Activated gamma-delta T cell (primary cell): ENCODE data around the gene DENND4B.

Source experiments
- DNase-seq: peaks from one replicate; lab custom pipeline; 2025; lab: John Stamatoyannopoulos, UW

The DENND4B gene

DNA sequence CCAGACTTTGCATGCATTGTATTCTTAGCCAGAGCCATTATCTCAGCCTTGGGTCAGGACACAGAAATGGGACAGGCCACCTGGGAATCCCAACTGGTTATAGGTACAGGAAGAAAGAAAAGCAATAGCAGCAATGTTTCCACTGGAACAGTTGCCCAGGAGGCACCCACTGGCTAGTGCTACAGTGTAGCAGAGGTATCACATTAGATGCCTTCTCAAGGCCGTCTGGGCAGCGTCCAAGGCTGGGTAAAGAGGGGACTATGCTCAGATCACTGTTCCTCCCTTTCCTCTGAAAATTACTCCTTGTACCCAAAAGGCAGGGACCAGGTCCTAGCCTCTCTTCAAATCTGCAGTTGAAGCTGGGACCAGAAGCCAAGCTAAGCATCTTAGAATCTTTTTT lies 23.8 kb upstream of the DENND4B start:
- DNase-seq: no peak

DNA sequence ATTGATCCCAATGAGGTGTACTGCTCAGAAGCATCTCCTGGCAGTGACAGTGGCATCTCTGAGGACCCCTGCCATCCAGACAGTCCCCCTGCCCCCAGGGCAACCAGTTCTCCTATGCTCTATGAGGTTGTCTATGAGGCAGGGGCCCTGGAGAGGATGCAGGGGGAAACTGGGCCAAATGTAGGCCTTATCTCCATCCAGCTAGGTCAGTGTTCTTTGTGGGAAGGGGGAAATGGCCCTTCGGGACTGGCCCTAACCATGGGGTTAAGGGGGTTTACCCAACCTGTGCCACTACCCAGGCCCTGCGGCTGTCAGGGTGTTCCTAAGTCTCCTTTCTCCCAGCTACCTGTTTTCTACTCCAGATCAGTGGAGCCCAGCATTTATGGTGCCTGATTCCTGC lies 22.5 kb upstream of the DENND4B start:
- DNase-seq: no peak

DNA sequence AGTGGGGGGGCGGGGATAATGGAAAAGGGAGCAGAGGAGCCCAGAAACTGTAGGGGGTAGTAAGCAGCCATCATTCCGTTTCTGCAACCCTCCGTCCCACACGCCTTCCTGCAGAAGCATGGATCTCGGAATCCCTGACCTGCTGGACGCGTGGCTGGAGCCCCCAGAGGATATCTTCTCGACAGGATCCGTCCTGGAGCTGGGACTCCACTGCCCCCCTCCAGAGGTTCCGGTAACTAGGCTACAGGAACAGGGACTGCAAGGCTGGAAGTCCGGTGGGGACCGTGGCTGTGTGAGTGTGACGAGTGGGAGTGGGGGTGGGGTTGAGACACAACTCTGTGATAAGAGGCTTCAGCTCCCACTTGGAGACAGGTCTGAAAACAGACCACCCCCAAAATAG lies 21.9 kb upstream of the DENND4B start:
- DNase-seq: no peak

DNA sequence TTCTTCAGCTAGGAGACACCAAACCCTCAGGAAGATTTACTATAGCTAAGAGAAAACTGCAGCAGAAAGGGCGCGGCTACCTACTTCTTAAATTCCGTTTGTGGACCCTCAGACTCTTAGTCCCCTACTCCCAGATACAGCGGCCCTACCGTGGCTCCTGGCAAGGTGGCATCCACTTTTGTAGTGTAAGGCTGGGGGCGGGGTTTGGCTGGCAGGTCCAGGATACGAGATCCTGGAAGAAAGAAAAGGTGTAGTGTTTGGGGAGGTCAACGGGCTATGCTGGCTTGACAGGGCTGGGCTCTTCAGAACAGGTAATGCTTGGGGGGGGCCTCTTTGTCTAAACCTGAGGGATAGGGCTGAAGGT lies 21.5 kb upstream of the DENND4B start:
- DNase-seq: no peak

DNA sequence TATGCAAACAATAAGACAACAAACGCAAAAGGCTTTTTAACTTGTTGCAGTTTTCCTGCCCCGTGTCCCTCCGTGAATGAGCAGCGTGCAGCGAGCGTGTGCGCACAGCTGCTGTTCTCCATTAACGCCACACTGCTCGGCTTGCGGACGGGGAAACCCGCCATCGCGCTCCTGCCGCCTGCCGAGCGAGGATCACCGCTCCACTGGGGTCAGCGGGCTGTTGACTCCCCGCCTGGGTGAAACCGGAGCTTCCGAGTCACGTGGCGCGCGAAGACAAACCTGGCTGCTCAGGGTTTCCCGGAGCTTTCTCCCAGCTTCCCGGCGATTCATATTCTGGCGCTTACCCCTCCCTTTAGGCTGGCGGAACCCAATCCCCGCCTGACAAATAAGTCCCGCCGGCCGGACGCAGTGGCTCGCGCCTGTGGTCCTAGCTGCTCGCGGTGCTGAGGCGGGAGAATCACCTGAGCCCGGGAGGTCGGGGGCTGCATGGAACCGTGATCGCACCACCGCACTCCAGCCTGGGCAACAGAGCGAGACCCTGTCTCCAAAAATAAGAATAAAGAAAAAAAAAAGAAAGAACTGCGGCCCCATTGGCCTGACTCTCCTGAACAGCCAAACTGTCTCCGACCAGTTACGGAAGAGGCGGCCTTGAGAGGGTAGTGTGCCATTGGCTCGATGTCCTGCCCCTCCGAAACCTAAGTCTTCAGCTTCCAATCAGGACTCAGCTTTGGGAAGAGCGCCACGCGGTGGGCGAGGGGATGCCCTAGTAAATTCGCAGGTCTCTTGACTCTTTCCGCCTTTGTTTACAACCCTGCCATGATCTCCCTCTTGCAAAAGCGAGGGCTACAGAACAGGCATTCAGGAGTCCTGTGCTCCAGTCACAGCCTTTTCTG lies 20.8 kb upstream of the DENND4B start, which contains the start of gene CREB3L4:
Gene CREB3L4, plus strand, starts transcription at position 796 of the 893 bp plus-strand sequence. CDS start 624 bp downstream, outside the sequence.
- peak; percentile 63 for DNase-seq

DNA sequence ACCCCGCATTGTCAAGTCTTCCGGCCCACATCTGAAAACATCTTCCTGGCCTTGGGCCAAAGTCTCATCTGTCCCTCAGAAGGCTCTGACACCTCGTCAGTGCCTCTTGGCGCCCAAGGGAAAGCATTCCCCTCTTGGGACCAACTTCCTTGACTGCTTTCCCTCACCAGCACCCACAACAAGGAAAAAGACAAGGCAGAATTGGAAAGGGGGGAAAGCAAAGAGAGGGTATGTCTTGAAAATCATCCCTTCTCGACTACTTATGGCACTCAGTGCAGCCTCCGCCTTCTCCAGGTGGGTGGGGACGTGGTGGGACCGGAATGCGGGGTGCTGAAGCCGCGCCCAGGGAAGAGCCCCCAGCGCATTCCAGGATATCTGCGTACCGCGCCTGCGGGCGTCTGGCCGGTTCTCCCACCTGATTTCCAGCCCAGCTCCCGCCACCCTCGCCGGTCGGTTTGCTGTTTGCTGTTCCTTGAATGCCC lies 17.4 kb upstream of the DENND4B start:
- no peak for DNase-seq

DNA sequence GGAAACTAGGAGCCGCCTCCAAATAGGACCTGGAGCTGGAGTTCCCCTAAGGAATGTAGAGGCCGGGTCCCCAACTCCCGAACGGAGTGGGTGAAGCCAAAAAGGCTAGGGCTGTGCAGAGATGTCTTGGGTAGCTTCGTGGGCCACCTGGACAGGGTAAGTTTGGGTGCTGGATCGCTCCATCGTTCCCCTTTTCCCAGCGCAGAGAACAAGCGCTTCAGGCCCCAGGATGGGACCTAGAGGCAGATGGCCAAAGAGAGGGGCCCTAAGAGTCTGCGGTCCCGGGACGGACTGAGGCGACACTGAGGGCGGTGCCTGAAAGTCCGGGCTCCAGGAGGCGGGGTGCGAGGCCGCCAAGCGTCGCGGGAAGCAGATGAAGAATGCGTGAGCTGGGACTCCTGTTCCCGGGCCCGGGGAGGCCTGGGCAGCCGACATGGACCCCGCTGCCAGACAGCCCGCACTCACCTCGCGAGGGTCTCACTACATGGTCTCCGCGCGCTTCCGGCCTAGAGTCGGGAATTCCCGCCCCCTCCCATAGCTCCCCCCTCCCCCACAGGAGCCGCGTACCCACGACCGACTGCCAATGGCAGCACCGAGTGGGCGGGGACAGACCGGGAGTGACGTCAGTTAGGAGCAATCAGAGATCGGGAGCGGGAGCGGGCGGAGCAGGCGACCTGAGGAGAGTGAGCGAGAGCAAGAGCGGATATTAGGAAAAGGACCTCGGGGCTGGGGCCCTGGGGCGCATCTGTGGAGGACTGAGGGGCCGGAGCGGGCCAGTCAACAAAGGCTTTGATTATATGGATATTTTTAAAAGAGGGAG lies 16.7 kb upstream of the DENND4B start, which contains the start of gene SLC39A1:
Gene SLC39A1, minus strand, starts transcription at position 508 of the 820 bp plus-strand sequence. CDS start 822 bp downstream, outside the sequence.
- DNase-seq: peak; percentile 75

DNA sequence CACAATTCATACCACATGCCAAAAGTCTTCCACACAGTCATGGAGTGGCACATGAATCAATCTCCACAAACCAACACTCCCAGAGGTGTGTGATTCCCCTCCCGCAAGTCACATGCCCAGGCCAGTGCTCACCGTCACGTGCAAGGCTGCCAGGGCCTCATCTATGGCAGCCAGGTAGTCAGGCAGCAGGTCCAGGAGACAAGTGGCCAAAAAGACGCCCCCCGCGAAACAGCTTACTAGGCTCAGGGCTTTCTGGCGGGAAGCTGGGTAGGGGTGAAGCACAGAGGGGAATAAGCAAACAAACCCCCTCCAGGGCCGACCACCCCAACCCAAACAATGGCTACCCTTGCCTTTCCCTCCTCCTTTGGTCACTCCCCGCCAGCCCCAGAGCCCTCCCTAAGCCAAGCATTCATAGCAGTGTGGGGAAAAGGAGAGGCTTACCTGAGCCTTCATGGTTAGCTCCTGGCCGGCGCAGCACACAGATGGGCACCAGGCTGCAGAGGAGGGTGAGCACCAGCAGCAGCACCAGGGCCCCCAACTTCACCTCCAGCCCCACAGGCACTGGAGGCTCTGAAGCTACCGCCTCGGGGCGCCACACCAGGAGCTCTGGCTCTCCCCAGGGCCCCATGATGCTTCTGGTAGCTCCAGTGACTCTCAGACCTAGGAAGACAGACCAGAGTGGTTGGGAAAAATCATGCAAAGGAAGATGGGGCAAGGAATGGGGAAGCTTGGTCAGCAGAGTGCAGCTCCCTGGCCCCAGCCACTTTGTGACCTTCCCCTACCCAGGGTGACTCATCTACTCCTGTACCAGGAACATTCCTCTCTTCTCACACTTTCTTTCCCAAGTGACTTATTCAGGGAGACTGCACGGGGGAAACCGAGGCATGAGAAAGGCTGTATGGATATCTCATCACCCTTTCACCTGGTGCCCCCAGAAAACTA lies 15.8 kb upstream of the DENND4B start:
- DNase-seq: no peak

DNA sequence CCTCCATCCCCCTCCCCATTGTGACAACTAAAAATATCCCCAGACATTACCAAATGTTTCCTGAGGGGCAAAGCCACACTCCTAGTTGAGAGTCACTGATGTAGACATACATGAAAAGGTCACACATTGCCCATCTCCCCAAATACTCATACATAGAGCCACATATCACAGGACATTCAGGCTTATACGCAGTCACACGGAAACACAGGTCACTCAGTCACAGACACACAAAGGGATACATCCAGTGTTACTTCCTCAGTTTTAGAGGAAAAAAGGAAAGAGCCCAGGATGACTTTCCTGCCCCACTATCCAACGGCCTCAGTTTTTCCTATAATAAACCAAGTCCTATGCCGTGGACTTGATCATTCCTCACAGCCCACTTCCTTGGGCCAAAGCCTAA lies 14.9 kb upstream of the DENND4B start:
- no peak for DNase-seq

DNA sequence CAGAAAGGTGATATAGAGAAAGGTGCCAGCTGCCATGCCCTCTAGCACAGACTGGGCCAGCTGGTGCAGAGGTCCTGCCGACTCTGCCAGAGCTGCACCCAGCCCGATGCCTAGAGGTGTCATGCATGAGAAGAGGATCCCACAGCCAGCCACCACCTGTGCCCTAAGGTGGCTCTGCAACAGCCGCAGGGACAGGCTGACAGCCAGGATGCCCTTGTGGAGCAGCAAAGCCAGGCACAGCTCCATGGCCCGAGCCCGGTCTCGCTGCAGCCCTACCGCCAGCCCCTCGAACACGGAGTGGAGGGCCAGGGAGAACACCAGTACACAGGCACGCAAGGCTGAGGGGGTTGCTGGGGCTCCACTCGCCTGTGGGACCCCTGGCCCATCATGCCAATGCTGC lies 13.7 kb upstream of the DENND4B start:
- DNase-seq: no peak

DNA sequence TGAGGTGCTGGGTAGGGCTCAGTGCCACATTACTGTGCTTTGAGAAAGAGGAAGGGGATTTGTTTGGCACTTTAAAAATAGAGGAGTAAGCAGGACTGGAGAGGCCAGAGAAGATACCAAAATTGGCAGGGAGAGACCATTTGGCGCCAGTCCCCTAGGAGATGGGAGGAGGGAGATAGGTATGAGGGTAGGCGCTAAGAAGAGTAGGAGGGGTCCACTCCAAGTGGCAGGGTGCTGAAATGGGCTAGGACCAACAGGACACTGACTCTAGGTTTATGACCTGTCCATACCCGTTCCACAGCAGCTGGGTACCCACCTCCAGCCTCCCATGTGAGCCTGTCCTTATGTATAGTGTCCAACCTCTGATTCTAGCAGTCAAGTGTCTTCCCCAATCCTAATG lies 12.9 kb upstream of the DENND4B start:
- no peak for DNase-seq

DNA sequence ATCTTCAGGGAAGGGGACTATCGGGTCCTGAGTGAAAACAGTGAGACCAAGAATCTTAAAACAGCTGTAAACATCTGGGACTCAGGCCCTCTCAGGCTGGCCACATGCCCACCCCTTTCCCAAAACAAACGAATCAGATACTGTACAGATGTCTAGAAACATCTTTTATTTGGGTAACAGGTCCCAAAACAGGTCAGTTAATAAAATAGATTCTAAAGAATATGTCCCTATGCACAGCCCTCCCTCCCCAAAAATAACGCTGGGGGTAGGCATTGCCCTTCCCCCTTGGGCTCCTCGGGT lies 12.4 kb upstream of the DENND4B start:
- DNase-seq: no peak

DNA sequence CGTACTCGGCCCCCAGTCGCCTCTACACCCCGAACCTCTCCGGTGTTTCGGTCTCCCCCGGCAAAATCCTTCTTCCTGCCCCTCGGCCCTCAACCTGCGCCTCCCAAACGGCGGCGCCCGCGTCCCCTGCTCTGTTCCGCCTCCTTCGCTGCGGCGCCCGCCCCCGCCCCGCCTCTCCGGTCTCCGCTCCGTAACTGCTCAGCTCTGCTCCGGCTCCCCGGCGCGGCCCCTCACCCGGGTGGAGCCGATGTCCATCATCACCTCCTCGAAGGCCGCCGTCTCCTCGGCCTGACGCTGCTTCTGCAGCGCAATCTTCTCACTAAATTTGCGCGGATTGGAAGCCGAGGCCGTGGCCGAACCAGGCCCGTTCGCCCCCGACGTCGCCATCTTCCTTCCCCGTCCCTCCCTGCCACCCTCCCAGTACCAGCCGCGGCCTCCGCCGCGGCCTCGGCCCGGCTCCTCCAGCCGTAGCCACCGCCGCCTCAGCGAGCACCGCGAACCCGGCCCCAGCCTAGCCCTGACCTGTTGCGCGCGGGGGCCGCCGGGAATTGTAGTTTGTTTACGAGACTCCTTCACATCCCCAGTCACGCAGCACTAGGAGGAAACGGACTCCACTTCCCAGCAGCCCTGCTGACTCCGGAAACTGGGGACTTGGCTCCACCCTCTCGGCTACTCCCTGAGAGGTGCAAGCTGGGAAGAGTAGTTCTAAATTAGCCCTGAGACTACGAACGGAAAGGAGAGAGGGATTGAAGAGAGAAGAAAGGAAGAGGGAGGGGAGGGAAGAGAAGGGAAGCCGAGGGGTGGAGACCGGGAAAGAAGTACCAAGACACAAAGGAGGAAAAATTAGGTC lies 11.8 kb upstream of the DENND4B start, which contains the start of gene CRTC2:
Gene CRTC2, minus strand, starts transcription at position 502 of the 850 bp plus-strand sequence. Its CDS starts 115 bp downstream, at position 387.
- peak; percentile 74 for DNase-seq

DNA sequence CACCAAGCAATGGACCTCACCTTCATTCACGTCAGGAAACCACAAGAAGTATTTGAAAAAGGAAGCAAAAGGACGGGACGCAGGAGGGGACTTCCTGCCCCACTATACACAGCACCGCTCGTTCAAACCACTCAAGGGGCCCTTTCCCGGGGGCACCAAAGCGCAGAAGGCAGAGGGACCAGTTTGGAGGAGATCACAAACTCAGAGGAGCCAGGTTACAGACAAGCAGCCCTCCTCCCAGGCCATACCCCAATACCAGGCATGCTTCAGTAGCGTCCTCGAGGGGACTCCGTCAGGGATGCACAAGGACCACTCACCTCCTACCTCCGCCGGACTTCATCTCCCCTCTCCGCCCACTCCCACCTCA lies 11.2 kb upstream of the DENND4B start:
- DNase-seq: no peak

DNA sequence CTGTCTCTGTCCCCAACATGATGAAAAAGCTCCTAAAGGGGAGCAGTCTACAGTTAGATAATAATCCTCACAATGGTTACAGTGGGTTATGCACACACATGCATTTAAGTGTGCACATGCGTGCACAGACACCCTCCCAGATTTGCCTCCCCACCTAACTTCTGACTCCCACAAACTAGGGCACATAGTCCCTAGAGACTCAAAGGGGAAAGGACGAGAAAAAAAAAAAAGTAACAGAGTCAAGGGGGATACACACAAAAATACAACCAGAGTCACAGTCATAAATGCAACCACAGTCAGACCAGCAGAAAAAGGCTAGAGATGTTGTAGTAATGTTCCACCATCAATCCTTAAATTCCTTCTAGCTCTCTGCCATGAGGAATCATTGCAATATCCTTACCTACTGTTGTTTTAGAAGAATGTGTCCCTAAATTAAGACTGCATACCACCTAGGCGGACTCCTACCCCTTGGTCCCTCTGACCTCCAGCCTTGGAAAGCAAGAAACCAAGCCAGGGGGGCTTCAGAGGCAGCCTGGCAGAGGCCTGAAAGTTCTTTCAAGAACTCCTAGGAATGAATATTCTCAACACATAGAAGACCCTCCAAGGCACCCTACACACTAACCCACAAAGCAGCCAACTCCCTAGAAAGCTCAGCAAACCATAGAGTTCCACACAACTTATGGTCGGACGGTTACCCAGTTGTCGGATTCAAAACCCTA lies 10.6 kb upstream of the DENND4B start:
- no peak for DNase-seq

DNA sequence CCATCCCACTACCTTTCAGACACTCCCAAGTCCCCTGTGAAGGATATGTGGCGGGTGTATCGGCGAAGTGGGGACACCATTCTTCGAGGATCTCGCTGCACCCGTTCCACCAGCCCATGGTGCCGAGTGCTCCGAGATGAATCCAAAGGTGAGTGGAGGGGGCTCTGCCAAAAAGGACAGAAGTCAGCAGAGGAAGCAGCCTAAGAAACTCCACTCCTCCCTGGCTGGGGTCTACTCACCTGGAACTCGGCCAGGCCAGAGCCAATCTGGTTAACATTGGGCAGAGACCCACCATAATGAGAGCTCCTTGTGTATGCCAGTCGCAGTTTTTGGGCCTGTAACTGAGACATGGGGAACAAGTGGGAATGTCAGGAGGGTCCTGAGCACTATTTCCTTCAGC lies 8.3 kb upstream of the DENND4B start:
- no peak for DNase-seq

DNA sequence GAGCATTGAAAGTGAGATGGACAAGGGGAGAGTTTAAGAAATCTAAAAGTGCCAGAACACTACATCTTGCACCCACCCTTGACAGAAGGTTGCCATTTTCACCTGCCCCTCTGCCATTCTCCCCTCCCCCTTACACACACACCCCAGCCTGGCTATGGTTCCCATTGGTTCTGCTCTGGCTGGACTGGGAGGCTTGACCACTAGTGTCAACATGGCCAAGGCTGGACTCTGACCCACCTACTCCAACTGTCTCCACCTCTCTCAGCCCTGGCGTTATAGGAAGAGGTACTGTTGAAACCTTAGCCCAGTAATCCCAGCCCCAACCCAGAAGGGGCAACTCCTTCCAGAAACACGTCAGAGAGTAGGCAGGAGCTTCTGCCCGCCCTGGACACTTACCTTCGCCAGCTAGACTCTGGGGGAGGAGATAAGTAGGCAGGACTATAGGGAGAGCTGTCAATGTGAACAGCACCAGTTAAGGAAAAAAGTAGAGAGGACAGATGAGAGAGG lies 7.4 kb upstream of the DENND4B start:
- DNase-seq: no peak

DNA sequence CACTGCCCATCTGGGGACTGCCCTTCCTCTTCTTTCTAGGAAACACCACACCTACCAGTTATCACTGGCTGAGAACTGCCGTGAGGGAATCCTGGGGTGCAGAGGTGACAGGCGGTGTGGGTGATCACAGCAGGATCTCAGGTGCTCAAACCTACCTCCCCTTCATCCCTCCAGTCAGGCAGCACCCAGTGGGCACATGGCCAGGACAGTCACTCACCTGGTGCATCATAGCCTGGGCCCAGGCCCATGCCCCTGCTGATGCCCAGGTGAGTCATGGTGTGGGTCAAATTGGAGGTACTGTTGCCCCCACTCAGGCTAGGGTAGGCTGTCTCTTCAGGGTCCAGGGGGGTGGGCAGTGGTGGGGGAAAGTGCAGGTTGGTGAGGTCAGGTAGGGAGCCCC lies 5.3 kb upstream of the DENND4B start:
- no peak for DNase-seq

DNA sequence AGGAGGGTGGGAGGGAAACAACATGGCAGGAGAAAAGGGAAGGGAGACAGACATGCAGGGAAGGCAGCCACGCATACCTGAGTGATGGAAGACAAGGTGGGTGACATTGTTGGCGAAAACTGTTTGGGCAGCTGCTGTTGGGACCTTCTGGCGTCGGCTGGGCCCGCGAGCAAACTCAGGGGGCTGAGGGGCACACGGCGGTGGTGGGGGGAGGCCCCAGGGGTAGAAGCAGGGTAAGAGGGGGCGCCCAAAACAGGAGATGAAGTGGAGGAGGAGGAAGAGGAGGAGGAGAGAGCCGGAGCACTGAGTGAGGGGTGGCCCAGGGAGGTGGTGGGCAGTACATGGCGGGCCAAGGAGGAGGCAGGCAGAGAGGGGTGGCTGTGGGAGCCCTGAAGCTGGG lies 4.7 kb upstream of the DENND4B start:
- DNase-seq: no peak
